GM19438 (cell line): Measurements from ENCODE around the gene PRIM2.
"Not testable (repeated sequence)": the region's sequence is repeated elsewhere in the genome, so short reads cannot be mapped to it uniquely, and the experiment has no call there.

Experiments used
- ATAC-seq: cut with Tn5 transposase; IDR thresholded peaks from one replicate; pipeline ENCODE4 v1.9.1; 2021; ENCODE audit warnings: low read depth; ENCODE audit not compliant: unreplicated experiment

Gene PRIM2

DNA sequence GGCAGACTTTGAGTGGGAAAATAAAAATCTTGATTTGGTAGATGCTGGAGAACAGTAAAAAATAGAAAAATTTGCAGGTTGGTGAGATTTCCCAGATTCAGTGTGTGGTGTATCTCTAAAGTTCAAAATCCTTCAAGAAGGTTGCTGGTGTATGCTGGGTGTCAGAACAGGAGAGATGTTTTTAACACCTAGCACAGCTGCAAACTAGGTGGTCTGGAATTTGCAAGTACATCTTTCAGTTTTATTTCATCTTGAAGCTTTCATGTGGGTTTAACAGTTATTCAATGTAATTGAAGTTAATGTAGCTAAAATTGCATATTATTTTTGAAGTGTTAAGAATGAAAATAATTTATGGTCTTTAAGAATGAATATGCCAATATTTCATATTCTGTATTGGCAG, 40.9 kb downstream of the PRIM2 start:
- ATAC-seq: not testable (repeated sequence)

DNA sequence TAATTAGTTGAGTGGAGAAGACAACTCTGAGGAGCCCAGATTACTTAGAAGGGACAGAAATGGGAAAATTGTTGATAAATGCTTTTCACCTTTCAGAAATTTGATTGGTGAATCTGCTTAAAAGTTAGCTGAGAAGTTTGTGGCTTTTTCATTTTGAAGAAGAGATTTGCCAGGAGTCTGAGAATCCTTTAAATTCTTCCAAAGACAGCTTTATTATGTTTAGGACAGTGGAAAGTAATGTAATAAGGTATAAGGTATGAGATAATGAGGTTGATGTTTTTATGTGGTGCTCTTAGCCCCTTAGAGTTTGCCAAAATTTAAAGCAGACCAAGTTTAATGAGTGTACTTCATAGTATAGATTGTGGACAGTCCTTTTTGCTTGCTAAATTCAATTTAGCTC, 42.3 kb downstream of the PRIM2 start:
- not testable (repeated sequence) for ATAC-seq

DNA sequence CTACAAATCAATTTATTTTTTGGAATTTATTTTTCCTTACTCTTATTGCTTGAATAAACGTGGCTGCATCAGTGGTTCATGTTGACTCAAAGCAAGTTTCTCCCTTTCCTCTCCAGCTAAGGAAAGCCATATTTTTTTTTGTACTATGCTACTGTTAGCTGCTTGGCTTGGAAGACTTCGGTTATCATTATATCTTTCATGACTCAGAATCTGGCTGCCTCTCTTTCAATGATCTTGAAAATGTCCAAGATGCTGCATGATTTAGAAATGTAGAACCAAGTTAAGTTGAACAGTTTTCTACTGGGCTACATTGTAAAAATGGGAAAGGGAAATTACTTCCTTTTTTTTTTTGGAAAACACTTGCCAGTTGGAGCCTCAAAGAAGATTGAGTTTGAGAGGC, 44.9 kb downstream of the PRIM2 start:
- ATAC-seq: not testable (repeated sequence)

DNA sequence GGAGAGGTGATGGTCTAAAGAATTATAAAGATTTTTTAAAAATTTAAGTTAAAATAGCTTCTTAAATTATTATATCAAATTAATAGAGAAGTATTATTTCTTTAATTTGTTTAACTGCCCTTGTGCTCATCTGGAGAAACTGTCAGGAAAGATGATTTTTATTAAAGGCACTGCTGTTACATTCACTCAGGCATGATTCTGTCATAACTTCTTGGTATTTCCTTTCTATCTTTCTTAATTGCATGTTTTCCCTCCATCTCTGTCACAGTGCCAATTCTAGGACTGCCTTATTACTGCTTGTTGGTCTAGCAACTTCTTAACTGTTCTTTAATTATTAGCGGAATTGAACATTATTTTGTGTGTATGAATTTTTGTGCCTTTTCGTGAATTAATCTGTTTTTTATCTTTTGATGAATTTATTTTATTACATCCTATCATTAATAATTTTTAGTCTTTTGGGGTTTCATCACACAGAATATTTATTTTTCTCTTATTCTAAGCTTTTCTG, 47.7 kb downstream of the PRIM2 start:
- not testable (repeated sequence) for ATAC-seq

GRCh38 chr6:57368965-57369731, 51.7 kb downstream of the PRIM2 start:
- ATAC-seq: not testable (repeated sequence)

DNA sequence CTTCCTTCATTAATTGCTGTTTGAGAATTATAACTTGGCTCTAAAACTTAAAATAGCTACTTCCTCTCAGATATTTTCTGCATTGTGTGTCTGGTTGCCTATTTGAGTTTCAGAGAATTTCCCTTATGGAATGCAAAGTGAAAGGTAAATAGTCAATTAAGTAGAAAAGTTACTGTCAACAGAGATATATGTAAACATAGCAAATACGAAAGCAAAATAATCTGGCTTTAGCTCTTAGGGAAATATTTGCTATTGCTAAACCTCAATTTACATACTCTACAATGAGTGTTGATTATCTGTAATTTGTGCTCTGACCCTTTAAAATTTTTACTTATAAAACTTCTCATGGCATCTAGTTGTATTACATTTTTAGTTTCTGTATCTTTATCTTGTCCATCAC, 54.3 kb downstream of the PRIM2 start:
- ATAC-seq: not testable (repeated sequence)

GRCh38 chr6:57374764-57375163, 57.3 kb downstream of the PRIM2 start:
- ATAC-seq: not testable (repeated sequence)

DNA sequence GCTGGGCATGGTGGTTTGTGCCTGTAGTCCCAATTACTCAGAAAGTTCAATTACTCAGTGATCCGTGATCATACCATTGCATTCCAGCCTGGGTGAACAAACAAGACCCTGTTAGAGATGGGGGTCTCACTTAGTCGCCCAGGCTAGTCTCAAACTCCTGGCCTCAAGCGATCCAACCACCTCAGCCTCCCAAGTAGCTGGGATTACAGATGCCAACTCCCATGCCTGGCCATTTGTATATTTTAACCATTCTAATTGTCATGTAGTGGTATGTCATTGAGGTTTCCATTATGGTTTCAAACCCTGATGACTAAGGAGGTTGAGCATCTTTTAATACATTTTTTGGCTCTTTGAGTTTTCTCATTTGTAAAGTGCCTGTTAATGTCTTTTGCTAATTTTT, 58.7 kb downstream of the PRIM2 start:
- ATAC-seq: not testable (repeated sequence)

DNA sequence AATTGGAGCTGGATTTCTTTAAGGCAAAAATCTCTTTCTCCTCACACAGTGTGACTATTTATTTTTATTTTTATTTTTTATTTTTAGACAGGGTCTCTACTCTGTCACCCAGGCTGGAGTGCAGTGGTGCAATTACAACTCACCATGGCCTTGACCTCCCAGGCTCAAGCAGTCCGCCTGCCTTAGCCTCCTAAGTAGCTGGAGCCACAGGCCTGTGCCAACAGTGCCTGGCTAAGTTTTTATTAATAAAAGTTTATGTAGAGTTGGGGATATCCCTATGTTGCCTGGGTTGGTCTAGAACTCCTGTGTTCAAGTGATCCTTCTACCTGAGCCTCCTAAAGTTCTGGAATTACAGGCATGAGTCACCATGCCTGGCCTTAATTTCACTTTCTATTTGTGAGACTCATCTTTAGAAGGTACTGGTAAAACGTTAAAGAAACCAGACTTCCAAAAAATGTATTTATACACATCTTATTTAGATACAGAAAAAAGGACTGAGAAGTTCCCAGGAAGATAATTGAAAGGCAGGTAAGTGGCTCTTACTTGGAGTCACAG, 71.7 kb downstream of the PRIM2 start:
- not testable (repeated sequence) for ATAC-seq

- not testable (repeated sequence) for ATAC-seq
Measured at GRCh38 chr6:57390818-57391217, 73.4 kb downstream of the PRIM2 start.

GRCh38 chr6:57392047-57392446, 74.6 kb downstream of the PRIM2 start:
- not testable (repeated sequence) for ATAC-seq

DNA sequence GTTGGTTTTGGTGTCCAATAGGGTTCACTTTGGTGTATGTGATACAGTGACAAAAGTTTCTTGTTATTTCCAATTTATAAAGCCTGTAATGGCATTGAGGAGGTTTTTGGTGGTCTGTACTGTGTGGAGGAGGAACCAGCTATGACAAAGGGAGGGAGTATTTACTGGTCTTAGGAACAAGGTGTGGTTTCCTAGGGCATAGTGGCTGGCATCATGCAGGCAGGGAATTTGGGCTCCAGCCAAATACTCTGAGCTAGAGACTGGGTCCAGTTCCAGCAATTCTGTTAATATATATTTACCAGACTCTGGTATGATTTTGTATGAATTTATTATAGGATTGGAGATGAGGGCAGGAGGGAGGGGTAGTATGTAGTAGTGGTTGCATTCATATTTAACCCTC, 101.9 kb downstream of the PRIM2 start:
- not testable (repeated sequence) for ATAC-seq

DNA sequence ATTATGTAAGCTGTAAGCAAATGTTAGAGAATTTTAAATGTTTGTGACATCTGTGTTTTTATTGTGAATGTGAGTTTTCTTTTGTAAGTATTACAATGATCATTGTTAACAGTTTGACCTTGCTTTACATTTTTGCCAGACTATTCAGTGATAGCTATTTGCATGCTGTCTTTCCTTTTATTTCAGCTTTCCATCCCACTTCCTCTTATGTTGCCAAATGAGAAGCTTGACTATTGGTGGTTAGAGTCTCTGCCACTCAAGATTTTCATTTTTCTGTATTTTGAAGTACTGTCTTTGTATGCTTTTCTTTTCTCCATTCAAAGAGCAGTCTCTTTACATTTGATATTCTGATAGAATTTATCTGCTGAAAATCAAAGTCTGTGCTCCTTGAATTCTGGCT, 104.1 kb downstream of the PRIM2 start:
- ATAC-seq: peak; percentile 62

- no peak for ATAC-seq
Measured at GRCh38 chr6:57423468-57423867, 106.0 kb downstream of the PRIM2 start.

DNA sequence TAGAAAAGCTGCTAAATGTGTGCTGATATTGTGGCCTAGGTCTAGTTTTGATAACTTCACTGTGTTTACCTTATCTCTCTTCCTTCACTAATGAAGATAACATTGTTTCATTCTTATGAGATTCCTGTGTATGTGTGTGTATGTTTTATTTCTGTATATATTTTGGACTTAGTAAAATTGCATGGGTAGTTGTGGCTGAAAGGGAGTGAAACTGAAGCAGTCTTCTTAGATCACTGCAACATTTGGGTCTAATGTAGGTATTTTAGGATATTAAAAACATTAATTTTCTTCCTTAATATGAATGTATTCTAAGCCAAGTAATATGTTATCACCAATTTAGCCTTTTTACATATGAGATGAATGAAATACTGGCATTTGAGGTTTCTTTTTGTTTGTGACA, 114.3 kb downstream of the PRIM2 start:
- not testable (repeated sequence) for ATAC-seq

- ATAC-seq: no peak
Measured at GRCh38 chr6:57432157-57432556, 114.7 kb downstream of the PRIM2 start.

DNA sequence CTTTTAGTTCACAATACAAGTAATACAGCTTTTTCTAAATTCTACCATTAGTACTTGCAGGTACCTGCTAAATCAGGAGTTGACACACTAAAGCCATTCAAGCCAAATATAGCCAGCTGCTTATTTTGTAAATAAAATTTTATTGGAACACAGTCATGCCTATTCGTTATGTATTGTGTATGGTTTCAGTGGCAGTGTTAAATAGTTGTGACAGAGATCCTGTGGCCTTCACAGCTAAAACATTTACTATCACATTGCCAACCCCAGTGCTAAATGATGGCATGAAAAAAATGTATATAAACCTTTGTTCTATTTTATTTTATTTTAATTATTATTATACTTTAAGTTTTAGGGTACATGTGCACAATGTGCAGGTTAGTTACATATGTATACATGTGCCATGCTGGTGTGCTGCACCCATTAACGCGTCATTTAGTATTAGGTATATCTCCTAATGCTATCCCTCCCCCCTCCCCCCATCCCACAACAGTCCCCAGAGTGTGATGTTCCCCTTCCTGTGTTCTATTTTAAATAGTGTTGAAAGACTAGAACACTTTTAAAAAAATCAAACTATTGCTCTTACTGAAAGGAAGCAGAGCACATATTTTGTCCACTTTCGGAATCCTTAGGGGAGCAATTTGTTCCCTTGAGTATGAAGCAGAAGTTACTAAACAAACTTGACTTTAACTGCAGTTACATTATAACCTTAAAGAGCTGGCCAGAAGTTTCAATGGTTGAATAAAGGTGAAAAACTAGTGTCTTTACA, 115.7 kb downstream of the PRIM2 start:
- ATAC-seq: peak; percentile 72

DNA sequence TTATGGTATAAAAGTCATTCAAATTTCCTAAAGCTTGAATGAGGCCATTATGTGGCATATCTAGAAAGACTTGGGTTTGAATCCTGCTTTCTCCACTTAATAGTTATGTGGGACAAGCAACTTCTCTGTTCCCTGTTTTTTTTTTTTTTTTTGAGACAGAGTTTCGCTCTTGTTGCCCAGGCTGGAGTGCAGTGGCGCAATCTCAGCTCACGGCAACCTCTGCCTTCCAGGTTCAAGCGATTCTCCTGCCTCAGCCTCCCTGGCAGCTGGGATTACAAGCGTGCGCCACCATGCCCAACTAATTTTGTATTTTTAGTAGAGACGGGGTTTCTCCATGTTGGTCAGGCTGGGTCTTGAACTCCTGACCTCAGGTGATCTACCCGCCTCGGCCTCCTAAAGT, 116.4 kb downstream of the PRIM2 start:
- not testable (repeated sequence) for ATAC-seq

GRCh38 chr6:57434944-57435343, 117.5 kb downstream of the PRIM2 start:
- no peak for ATAC-seq

DNA sequence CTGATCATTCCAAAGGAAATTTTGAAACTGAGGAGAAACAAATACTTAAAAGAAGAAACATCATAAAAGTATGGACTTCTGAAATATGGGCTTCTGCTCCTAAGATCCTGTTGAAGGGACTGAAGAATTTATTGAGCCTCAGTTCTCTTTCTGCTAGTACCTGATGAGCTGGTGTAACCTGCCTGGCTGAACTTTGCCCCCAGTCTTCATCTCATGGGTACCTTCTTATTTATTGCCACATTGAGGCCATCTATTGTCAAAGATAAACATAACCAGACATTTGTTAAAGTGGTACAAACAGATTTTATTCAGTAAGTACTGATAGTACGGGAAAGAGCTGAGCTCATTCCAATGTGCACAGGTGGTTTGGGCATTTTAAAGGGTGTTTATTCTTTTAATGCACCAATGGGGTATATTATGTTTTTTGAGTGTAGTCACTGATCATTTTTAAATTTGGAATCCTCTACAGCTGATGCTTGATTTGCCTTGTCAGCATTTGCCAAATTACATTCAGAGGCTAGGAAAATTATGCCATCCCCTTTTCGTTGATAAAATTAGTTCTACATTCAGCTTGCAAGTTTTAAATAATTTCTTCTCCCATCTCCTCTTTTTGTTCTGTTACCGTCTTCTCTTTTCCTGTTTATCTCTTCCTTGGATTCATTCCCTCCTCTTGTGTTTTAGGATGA, 118.2 kb downstream of the PRIM2 start:
- ATAC-seq: no peak

DNA sequence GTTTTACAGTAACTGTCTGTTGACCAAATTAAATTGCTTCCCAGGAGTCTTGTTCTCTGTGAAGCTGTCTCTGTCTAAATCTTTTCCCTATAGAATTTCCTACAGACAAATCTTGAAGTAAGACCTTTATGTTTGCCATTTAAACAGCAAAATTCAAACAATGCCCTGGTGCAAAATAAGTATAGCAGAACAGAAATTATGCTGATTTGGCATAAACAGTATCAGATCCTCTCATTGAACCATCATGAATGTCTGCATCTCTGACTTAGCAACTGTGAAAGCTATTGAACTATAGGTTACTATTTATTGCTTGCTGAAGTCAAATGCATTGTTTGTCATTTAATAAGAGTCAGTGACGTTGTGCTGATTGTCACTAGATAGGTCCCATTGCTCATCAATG, 123.3 kb downstream of the PRIM2 start:
- not testable (repeated sequence) for ATAC-seq
